Cerebellar nuclear complex (tissue), 1 donor: ENCODE data around the gene TANGO2.

Source experiments
- DNase-seq, 2 experiments: peaks; one replicate each; lab custom pipeline; 2025; lab: John Stamatoyannopoulos, UW

Gene TANGO2

DNA sequence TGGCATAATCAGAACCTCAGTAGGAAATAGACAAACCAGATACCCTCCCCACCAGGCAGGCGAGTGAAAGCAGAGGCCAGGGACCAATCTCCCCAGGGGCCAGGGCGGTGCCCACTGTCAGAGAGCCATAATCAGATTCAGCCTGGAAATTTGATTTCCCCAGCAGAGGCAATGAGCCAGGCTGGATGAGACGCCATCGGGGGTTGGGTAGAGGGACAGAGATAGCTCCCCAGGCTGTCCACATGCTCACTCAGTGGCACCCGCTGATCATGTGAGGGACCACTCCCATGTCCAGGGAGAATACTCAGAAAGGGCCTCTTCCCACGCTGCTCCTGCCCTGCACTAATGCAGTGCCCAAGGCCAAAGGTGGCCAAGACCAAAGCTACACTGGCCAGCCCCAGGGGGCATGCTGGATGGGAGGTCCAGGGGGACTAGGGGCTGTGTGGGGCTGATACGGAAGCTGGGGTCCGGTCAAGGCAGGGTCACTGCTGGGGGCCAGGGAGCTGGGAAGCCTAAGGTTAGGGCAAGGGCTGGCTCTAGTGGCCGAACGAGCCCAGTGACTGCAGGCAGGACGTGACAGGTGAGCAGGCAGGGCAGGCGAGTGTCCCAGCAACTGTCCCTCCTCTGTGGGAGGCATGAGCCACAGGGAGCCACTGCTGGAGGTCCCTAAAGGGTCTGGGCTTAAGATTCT lies 24.1 kb upstream of the TANGO2 start:
- no peak for DNase-seq

DNA sequence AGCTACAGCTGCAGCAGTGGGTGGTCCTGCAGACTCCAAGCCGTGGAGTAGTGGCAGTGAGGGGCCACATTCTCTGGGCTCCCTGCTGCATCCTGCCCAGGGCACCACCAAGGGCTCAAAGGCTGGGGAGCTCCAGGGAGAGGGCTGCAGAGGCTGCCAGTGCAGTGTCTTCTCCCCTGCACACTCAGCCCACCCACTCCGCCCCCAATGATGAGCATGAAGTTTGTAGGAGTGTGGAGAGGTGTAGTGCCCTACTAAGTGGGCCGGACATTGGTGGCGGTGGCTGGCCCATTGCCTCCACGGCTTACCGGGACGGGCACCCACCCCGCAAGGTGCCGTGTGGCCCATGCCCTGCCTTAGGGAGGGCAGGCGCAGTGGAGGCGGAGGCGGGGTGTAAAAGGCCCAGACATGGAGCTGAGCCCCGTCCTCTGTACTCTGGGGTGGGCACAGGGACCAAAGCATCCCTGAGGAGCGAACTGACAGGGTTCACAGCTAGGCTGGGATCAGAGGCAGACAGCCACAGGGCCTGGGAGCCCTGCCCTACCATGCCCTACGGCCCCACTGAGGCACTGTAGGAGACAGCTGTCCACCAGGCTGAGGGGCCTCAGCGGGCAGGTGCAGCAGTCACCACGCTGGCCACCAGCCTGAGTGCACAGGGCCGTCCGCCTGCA lies 23.2 kb upstream of the TANGO2 start:
- DNase-seq: no peak

DNA sequence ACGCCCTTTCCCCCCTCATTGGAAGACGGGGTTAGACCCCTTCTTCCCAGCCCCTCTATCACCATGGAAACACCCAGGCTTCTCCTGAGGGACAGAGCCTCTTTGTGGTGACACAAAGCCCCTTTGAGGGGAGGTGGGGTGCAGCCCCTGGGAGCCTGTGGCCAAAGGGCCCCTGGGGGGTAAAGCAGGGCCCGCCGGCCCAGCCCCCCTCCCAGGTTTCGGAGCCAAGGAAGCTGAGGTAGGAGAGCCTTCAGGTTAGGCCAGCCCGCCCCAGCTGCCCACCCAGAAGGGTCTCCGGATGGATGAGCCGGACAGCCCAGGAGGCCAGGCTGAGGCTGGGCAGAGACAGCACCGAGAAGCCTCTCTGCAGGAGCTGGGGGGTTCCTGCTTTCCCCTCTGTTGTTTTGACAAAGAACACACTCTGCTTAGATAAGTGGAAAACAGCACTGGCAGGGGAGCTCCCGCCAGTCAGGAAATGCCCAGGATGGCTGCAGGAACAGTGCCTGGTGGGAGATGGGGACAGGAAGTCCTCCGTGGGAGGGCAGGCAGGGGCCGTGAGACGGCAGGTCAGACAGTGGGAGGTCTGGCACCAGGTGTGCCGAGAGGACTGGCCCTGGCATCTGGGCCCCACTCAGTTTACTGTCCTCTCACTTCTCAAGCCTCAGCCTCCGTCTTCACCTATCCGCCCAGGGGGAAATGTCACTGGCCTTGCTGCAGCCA lies 22.5 kb upstream of the TANGO2 start:
- DNase-seq: no peak

DNA sequence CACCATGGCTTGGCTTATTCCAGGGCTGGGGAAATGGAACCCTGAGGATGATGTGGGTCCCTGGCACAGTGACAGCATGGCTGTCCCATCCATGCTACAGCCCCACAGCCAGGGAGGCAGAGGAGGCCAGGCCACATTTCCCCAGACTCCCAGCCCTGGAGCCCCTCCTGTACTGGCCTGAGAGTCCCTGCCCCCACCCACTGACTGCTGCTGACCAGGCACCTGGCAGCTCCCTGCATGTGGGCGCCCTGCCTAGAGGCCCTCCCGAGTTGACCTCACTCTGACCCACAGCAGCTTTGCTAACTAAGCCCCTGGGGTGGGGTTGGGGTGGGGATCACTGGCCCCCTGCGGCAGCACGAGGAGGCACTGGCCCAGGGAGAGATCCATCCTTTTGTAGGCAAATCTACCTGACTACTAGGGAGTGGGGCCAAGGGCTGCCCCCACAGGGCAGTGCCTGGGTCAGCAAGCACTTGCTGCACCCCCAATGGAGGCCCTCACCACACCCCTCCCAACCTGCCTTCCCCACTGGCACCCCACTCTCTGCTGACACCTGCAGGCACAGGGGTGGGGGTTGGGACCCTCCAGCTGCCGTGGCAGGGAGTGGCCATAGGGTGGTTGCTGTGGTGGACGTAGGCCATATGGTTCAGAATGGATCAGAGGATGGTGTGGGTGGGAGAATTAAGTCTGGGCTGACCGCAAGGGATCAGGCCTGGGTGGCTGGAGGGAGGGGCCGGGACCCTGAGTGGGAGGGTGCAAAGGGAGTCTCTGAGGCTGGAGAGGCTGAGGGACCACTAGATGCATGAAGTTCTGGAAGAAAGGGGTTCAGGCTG lies 21.7 kb upstream of the TANGO2 start:
- DNase-seq: no peak

DNA sequence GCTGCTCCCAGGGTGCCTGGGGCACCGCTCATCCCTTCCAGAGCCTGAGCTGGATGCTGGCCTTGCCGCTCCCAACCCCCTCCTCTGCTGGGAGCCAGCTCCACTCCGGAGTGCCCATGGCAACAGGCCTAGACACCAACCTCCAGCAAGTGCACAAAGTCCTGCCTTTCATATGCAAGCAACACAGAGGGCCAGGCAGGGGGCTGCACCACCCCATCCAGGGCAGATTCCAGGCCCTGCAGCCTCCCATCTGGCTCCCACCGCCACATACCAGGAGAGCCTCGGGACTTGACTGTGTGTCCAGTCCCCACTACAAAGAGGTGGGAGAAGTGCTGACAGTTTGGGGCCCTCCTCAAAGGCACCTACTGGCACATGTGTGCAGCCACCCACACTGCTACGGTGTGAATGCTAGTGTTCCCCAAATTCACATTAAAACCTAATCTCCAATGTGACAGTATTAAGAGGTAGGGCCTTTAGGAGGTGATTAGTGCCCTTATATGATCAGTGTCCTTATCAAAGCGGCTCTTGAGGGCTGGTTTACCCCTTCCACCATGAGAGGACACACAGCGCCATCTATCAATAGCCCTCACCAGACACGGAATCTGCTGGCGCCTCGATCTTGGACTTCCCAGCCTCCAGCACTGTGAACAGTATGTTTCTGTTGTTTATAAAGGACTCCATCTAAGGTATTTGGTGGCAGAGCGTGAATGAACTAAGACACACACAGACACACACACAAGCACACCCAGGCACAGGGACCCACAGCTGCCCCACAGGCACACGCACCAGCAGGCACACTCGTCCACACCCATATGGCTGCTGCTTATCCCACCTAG lies 20.4 kb upstream of the TANGO2 start:
- no peak for DNase-seq

DNA sequence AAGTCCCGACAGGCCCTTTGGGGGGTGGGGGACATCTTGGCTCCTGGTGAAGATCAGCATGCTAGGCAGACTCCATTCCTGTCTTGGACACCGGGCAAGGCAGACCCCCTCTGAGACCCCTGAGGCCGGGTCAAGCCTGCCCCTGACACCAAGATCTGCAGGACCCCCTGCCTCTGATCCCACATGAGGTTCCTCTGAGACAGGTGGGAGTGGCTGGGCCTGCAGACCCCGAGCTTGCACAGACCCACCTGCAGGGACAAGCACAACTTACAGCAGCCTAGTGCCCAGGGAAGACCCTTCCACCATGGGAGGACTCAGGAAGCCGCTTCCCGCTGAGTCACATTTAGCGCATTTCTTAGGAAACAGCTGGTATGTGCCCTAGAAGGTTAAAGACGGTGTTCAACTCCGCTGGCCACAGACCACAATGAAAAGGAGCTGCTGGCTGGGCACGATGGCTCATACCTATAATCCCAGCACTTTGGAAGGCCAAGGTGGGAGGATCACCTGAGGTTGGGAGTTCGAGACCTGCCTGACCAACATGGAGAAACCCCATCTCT lies 19.8 kb upstream of the TANGO2 start:
- no peak for DNase-seq

DNA sequence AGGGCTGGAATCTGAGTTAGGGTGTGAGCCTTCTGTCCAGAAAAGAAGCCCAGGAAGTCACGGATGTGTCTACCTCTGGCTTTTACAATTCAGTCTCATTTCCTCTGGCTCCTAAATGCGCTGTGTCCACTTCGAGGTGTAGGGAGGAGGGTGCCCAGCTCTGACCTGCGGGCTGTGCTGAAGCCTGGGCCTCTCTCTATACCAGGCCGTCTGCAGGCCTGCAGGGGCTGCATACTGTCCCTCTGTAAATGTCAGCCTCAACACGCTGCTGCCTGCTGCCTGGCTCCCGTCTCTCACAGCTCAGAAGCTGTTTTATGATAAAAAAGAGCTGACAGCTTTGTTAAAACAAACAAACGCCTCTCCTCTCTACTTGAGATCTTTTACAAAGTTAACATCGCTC lies 18.8 kb upstream of the TANGO2 start:
- no peak for DNase-seq

DNA sequence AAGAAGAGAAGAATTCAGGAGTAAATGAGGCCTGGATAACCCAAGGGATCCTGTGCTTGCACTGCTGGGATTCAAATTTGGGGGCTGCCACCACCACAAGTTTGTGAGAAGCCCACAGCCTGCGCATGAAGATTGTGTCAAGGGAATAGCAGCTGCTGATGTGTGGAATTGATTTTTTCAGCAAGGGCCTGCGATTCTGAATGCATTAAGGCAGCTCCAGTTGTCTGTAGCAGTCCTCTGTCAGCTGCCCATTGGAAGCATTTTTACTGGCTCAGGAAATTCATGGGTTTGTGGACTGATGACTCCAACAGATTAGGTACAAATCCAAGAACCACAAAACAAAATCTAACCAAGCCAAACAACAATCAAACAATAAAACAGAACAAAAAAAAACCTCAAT lies 18.3 kb upstream of the TANGO2 start:
- no peak for DNase-seq

DNA sequence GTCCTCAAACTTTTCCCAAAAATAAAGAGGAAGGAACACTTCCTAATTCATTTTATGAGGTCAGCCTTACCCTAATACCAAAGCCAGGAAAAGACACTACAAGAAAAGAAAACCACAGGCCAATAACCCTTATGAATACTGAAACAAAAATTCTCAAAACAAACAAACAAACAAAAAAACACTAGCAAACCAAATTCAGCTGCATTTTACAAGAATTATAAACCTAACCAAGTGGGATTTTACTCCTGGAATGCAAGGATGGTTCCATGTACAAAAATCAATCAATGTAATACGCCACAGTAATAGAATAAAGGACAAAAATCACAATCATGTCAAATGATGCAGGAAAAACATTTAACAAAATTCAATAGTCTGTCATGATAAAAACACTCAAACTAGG lies 17.6 kb upstream of the TANGO2 start:
- DNase-seq: no peak

DNA sequence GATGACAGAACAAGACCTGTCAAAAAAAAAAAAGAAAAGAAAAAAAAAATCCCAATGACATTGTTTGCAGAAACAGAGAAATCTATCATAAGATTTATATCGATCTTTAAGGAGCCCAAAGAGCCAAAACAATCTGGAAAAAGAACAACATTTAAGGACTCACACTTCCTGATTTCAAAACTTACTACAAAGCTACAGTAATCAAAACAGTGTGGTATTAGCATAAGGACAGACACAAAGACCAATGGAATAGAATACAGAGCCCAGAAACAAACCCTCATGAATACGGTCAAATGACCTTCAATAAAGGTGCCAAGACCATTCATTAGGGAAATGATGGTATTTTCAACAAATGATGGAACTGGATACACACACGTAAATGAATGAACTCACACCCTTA lies 16.4 kb upstream of the TANGO2 start:
- DNase-seq: no peak

DNA sequence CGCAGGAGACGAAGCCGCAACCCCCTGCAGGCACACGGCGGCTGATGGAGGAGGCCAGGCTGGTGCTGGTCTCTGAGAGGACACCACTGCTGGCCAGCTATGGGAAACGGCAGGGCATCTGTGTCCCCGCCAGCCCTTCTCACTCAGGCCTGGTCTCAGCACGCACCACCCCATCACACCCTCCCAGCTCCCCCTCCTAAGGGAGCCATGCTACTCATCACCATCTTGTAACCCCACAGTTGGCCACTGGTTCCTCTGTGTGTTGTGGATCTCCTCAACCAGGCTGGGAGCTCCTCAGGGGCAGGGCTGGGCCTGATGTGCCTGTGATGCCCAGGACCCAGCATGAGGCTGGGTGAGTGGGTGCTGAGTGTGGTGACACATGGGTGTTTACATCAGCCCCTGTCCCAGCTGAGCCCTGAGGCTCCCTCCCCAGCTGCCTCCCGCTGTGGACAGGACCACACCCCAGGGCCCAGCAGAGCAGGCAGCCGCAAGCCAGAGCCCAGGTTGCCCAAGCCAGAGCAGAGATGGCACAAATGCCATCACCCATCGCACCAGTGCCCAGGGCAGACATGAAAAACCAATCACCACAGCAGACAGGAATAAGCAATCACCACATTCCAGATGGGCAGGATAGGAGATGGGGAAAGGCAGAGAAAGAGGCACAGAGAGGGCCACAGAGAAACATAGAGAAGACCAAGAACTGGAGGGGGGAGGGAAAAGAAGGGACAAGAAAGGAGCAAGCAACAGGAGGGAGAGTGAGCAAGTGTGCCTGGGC lies 12.5 kb upstream of the TANGO2 start:
- no peak for DNase-seq

DNA sequence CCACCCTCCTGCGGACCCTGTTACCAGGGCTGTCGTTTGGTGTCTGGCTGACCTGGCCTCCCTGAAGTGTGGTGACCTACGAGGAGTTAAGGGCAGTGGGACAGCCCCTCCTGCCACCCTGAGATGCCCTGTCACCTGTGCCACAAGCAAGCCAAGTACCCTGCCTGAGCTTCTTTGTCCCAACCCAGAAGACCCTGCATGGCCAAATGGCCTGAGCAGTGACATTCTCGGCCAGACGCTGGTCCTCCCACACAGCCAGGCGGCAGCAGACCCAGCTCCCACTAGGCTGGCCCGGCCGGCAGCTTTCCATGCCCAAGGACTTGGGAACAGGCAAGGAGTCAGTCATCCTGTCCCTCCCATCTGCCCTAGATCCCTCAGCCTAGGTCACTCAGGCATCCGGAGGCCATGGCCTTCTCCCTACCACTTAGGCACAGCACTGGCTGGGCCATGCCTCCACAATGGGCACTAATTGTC lies 11.9 kb upstream of the TANGO2 start:
- no peak for DNase-seq

DNA sequence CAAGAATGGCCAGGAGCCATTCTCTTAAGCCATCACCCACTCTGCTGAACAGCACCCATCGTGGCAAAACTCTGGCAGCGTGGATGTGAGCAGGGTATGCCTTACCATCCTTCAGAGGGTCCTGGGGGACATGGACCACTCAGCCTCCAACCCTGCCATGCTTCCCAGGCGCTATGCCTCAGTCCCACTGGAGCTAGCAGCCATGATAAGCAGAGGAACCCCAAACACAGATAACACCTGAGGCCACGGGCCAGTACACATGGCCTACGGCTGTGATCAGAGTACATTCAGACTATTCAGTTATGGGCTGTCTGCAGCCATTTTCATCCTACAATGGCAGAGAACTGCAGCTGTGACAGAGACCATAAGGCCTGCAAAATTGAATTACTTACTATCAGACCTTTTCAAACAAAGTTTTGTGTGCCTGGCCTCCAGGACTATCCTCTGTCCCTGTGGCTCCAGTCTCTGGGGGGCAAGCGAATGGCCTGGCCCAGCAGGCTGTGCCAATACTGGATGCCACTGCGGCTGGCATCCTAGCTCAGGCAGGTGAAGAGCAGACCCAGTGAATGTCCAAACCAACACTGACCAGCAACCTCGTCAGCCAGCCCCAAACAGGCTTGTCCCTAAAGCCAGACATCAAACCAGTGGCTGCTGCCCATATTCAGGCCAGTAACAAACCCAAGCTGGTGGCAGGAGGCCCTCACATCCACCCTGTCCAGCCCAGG lies 11.2 kb upstream of the TANGO2 start:
- DNase-seq: no peak

DNA sequence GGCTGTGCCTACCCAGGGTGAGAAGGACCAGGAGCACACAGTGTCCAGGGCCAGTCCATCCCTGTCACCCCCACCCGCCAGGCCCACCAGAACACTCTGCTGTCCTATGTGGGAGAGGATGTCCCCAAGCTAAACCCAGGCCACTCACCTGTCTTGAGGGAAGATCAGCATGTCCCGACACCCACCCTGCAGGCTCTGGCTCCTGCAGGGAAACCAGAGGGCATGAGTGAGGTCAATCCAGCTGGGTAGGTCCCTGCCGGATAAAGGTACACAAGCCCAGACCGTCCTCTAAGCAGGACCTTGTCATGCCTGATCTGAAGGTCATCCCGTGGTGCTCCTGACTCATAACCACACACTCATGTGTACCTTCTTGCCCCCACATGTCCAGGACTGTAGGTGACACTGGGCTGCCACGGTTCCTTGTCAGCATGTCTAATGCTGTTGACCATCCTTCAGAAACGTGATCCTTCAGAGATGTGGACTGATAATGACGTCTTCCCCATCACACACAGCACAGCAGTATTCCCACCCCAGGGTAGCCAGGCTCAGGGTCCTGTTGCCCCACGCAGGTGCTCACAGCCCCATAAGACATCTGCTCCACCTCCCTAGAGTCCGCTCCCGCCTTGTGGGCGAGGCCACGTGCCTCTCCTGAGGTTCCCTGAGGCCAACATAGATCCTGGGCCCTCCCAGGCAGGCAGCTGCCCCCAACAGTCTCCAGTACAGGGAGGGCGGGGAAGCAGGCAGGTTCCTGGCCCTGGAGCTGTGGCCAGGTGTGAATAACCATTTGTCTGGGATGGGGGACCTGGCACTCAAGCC lies 10.4 kb upstream of the TANGO2 start:
- DNase-seq: no peak

DNA sequence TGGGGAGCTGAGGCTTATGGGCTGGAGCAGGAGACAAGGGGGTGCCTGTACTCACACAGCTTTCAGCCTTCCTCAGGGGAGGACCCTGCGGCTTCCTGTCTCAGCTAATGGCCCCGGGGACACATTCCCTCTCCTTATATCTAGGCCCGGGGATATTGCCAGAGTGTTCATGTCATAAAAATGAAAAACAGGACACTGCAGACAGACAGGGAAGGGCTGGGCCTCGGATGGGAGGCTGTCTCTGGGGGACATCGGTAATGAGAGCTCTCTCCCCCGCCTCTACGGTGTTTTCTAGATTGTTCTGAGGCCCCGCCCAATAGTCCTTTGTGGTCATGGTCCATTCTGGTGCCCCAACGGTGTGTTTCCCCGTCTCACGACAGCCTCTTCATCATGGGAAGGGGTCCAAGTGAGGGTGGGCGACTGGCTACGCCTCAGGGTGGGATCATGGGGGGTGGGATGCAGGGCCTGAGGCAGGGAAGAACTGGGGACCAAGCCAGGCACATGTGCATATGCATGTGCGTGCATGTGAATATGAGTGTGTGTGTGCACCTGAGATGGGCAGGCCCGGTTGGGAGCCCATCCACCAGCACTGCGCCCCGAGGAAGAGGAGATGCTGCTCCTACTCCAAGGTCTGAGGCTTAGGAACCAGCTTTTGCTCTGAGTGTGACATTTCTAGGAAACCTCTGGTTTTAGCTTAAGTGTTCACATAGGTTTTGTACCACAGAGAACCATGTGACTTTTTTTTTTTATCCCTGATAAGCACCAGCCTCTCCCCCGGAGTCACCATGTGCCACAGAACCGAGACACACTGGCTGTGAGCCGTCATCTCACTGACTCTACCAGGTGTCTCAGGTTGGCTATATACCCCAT lies 9.6 kb upstream of the TANGO2 start:
- no peak for DNase-seq

DNA sequence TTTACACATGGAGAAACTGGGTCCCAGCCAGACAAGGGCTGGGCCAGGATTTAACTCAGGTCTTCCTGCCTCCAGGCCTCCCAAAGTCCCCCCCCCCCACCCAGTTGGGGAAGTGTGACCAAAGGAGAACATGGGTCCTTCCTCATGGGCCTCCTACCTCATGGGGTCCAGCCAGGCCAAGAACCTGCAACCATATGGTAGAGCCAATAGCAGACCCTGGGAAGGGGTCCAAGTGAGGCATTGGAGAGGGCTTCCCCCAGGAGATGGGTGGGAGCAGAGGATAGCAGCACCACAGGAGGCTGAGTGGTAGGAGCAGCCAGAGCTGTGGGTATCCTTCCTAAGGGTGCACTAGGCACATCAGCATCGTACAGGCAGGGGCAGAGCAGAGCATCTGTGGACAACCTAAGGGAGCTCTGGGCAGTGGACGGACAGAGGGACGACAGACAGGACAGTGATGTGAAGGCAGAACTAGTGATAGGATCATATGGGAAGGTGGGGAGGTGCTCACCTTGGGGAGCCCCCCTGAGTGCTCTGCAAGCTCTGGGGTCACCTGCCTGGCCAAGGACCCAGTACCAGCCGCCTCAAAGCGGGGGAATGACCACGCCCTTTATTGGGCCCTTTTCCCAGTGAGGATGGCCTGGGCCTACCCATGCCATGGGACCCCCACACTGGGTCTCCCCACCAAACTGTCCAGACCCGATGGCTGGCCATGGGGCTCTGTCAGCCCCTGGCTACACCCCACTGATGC lies 8.7 kb upstream of the TANGO2 start:
- DNase-seq: no peak

DNA sequence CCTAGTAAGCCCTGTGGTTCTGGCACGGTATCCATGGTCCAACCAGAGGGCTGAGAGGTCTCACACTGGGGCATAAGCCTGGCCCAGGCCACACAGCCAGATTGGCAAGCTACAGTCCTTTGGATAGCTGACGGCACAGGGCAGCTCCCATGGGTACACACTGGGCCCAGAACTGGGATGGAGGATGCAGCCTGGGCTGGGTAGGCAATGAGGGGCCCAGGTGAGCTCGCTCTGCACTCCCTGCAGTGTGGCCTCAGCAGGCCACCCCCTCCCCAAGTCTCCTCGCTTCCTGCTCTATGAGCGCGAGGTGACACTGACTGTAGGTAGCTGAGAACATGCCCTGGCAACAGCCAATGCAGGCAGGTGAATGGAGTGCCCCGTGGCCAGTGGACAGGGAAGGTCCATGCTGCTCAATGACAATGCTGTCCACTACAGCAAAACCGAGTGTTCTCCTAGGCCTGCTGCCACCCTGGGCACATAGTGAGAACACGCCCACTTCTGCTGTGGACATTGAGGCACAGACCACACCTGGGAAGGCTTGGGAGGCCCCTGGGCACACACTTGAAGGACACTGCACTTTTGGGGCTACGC lies 8.1 kb upstream of the TANGO2 start:
- no peak for DNase-seq
